CD8-positive, alpha-beta memory T cell (primary cell): ENCODE results near the gene PPP6R3. TPM values are rescaled to one million over a fixed set of nuclear protein-coding genes. Genes with fewer than 3 reads are reported as not detected.

Source experiments
- CTCF ChIA-PET: fragments of 350-600 bp; sonication (Branson Sonifier 250); formaldehyde crosslinking; loops from one replicate; lab custom pipeline; 2021; ENCODE audit warnings: antibody characterized with exemption; lab: Charles Lee
- POLR2A ChIA-PET: fragments of 350-600 bp; sonication (Branson Sonifier 250); formaldehyde crosslinking; loops from one replicate; lab custom pipeline; 2021; ENCODE audit warnings: antibody characterized with exemption; lab: Charles Lee
- DNase-seq, 5 donors: peaks; one replicate each; pipeline versions ENCODE4 v3.0.0 to v3.0.0-alpha.2; 2020 to 2022; ENCODE audit warnings: mixed read lengths in 1 of 5
- H3K27ac ChIP-seq: one replicate; pipeline ENCODE4 v1.7.0; 2013; ENCODE audit warnings: low read depth, mild to moderate bottlenecking, low read length, moderate library complexity
- H3K27me3 ChIP-seq: 2 replicates; pipeline ENCODE4 v1.7.0; 2013; ENCODE audit warnings: low read length, mild to moderate bottlenecking; ENCODE audit not compliant: insufficient read depth, poor library complexity, severe bottlenecking
- H3K36me3 ChIP-seq: 2 replicates; pipeline ENCODE4 v1.7.0; 2013; ENCODE audit warnings: mild to moderate bottlenecking, low read length, moderate library complexity; ENCODE audit not compliant: insufficient read depth
- H3K4me1 ChIP-seq: 2 replicates; pipeline ENCODE4 v1.7.0; 2013; ENCODE audit warnings: mild to moderate bottlenecking, low read length, moderate library complexity; ENCODE audit not compliant: insufficient read depth
- H3K4me3 ChIP-seq: 2 replicates; pipeline ENCODE4 v1.7.0; 2013; ENCODE audit warnings: mild to moderate bottlenecking, low read length
- H3K9me3 ChIP-seq: 2 replicates; pipeline ENCODE4 v1.7.0; 2013; ENCODE audit warnings: mild to moderate bottlenecking, low read length
- H3K27ac Mint-ChIP-seq, 8 donors: one replicate each; pipeline ENCODE4 v1.8.0; 2020 to 2021; ENCODE audit warnings: mixed read lengths in 8 of 8, mild to moderate bottlenecking in 6 of 8, inconsistent platforms in 3 of 8, moderate library complexity in 3 of 8
- H3K27me3 Mint-ChIP-seq, 2 donors: one replicate each; pipeline ENCODE4 v1.8.0; 2020 to 2021; ENCODE audit warnings: mixed read lengths in 2 of 2, mild to moderate bottlenecking in 1 of 2, moderate library complexity in 1 of 2
- H3K36me3 Mint-ChIP-seq, 3 donors: one replicate each; pipeline ENCODE4 v1.8.0; 2020 to 2021; ENCODE audit warnings: mixed read lengths in 3 of 3, inconsistent platforms in 1 of 3, mild to moderate bottlenecking in 1 of 3
- H3K4me1 Mint-ChIP-seq, 3 donors: one replicate each; pipeline ENCODE4 v1.8.0; 2020 to 2021; ENCODE audit warnings: mixed read lengths in 3 of 3, inconsistent platforms in 1 of 3, mild to moderate bottlenecking in 1 of 3
- H3K4me3 Mint-ChIP-seq, 7 donors: one replicate each; pipeline ENCODE4 v1.8.0; 2020 to 2021; ENCODE audit warnings: mixed read lengths in 7 of 7, mild to moderate bottlenecking in 6 of 7, moderate library complexity in 4 of 7, inconsistent platforms in 2 of 7
- H3K9me3 Mint-ChIP-seq, 5 donors: one replicate each; pipeline ENCODE4 v1.8.0; 2020 to 2022; ENCODE audit warnings: mixed read lengths in 5 of 5, mild to moderate bottlenecking in 3 of 5, moderate library complexity in 2 of 5, inconsistent platforms in 1 of 5
- polyA plus RNA-seq: library from polyadenylated mRNA; unstranded; fragments of 300-500 nt; fragmentation: Illumina TruSeq; gene quantifications from one replicate; pipeline ENCODE4 v1.2.3, GENCODE V29; 2021
- total RNA-seq, 2 experiments: library from RNA; stranded (reverse); gene quantifications; one replicate each; pipeline ENCODE4 v1.2.3, GENCODE V29; 2021

Gene PPP6R3
- total and polyA plus RNA-seq, 3 experiments from 2014 or later = 49.3 to 119 (median 118) TPM

GRCh38 chr11:68518191-68518590 lies 57.6 kb downstream of the PPP6R3 start:
- peaks cover 31% of the 10 kb centered on the region for H3K36me3 ChIP-seq
- ChIA-PET CTCF (no interaction called here), POLR2A (interaction anchor here (1.0 kb wide), 1 partner anchor 58 kb away, joined by 3 read pairs; the partner anchor contains the start of gene PPP6R3)
- H3K9me3 ChIP-seq = no peaks in the 10 kb centered on the region
- DNase-seq = no peak
- H3K4me3 Mint-ChIP-seq = no peak overlapping the region
- H3K27me3 ChIP-seq = no peaks in the 10 kb centered on the region
- no peak overlapping the region for H3K27ac ChIP-seq
- no peak overlapping the region for H3K4me3 ChIP-seq
- H3K9me3 Mint-ChIP-seq = no peaks in the 10 kb centered on the region
- H3K27ac Mint-ChIP-seq = peak overlapping the region in 1 of 8 donors; percentile 44
- peaks cover 6% of the 10 kb centered on the region for H3K4me1 ChIP-seq
- H3K4me1 Mint-ChIP-seq = peaks cover 54 to 85% (median 78%) of the 10 kb centered on the region in 3 donors
- no peaks in the 10 kb centered on the region for H3K27me3 Mint-ChIP-seq
- peaks cover 0 to 86% (median 17%) of the 10 kb centered on the region in 3 donors for H3K36me3 Mint-ChIP-seq

- ChIA-PET POLR2A (interaction anchor here (0.6 kb wide), 1 partner anchor 67 kb away, joined by 4 read pairs; no protein-coding TSS in a partner anchor), CTCF (no interaction called here)
- no peaks in the 10 kb centered on the region for H3K9me3 Mint-ChIP-seq
- no peaks in the 10 kb centered on the region for H3K27me3 ChIP-seq
- peaks cover 45% of the 10 kb centered on the region for H3K36me3 ChIP-seq
- no peaks in the 10 kb centered on the region for H3K27me3 Mint-ChIP-seq
- peaks cover 0 to 90% (median 22%) of the 10 kb centered on the region in 3 donors for H3K36me3 Mint-ChIP-seq
- no peak overlapping the region for H3K4me3 ChIP-seq
- DNase-seq = no peak
- H3K9me3 ChIP-seq = no peaks in the 10 kb centered on the region
- H3K4me3 Mint-ChIP-seq = no peak overlapping the region
- peaks cover 28% of the 10 kb centered on the region for H3K4me1 ChIP-seq
- peaks cover 59 to 90% (median 83%) of the 10 kb centered on the region in 3 donors for H3K4me1 Mint-ChIP-seq
- no peak overlapping the region for H3K27ac ChIP-seq
- peak overlapping the region in 2 of 8 donors; percentile 22 to 24 for H3K27ac Mint-ChIP-seq
Measured at GRCh38 chr11:68521969-68522652, 61.6 kb downstream of the PPP6R3 start.

GRCh38 chr11:68523033-68523432 lies 62.5 kb downstream of the PPP6R3 start:
- peaks cover 37% of the 10 kb centered on the region for H3K4me1 ChIP-seq
- Mint-ChIP-seq H3K27ac (peak overlapping the region in 5 of 8 donors; percentile 41 to 74 (median 59)), H3K4me3 (no peak overlapping the region), H3K27me3 (no peaks in the 10 kb centered on the region), H3K9me3 (no peaks in the 10 kb centered on the region), H3K36me3 (peaks cover 0 to 94% (median 25%) of the 10 kb centered on the region in 3 donors), H3K4me1 (peaks cover 63 to 90% (median 87%) of the 10 kb centered on the region in 3 donors)
- no peaks in the 10 kb centered on the region for H3K27me3 ChIP-seq
- H3K4me3 ChIP-seq = no peak overlapping the region
- H3K36me3 ChIP-seq = peaks cover 50% of the 10 kb centered on the region
- no peak for DNase-seq
- H3K27ac ChIP-seq = no peak overlapping the region
- POLR2A ChIA-PET = no interaction called here
- no peaks in the 10 kb centered on the region for H3K9me3 ChIP-seq
- CTCF ChIA-PET = interaction anchor here (0.8 kb wide), 1 partner anchor 63 kb away, joined by 3 read pairs; no protein-coding TSS in a partner anchor

GRCh38 chr11:68523743-68524142 lies 63.2 kb downstream of the PPP6R3 start:
- H3K27ac ChIP-seq = no peak overlapping the region
- H3K36me3 ChIP-seq = peaks cover 50% of the 10 kb centered on the region
- POLR2A ChIA-PET = interaction anchor here (0.5 kb wide), 1 partner anchor 35 kb away, joined by 3 read pairs; no protein-coding TSS in a partner anchor
- CTCF ChIA-PET = no interaction called here
- peaks cover 44% of the 10 kb centered on the region for H3K4me1 ChIP-seq
- H3K4me3 Mint-ChIP-seq = no peak overlapping the region
- no peaks in the 10 kb centered on the region for H3K27me3 ChIP-seq
- H3K4me3 ChIP-seq = no peak overlapping the region
- peaks cover 0 to 96% (median 25%) of the 10 kb centered on the region in 3 donors for H3K36me3 Mint-ChIP-seq
- H3K27me3 Mint-ChIP-seq = no peaks in the 10 kb centered on the region
- peak overlapping the region in 7 of 8 donors; percentile 4 to 89 (median 40) for H3K27ac Mint-ChIP-seq
- H3K4me1 Mint-ChIP-seq = peaks cover 64 to 90% (median 87%) of the 10 kb centered on the region in 3 donors
- no peaks in the 10 kb centered on the region for H3K9me3 ChIP-seq
- no peaks in the 10 kb centered on the region for H3K9me3 Mint-ChIP-seq
- no peak for DNase-seq

GRCh38 chr11:68524213-68524612 lies 63.7 kb downstream of the PPP6R3 start:
- peaks cover 62 to 89% (median 86%) of the 10 kb centered on the region in 3 donors for H3K4me1 Mint-ChIP-seq
- DNase-seq = no peak
- Histone ChIP-seq H3K4me1 (peaks cover 47% of the 10 kb centered on the region), H3K4me3 (no peak overlapping the region), H3K27ac (no peak overlapping the region), H3K36me3 (peaks cover 50% of the 10 kb centered on the region), H3K9me3 (no peaks in the 10 kb centered on the region), H3K27me3 (no peaks in the 10 kb centered on the region)
- H3K27me3 Mint-ChIP-seq = no peaks in the 10 kb centered on the region
- POLR2A ChIA-PET = interaction anchor here (0.5 kb wide), 1 partner anchor 36 kb away, joined by 3 read pairs; no protein-coding TSS in a partner anchor
- no peaks in the 10 kb centered on the region for H3K9me3 Mint-ChIP-seq
- peaks cover 0 to 95% (median 27%) of the 10 kb centered on the region in 3 donors for H3K36me3 Mint-ChIP-seq
- CTCF ChIA-PET = no interaction called here
- H3K27ac Mint-ChIP-seq = peak overlapping the region; percentile 4 to 89 (median 41)
- H3K4me3 Mint-ChIP-seq = no peak overlapping the region

- H3K27me3 ChIP-seq = no peaks in the 10 kb centered on the region
- Mint-ChIP-seq H3K27ac (peak overlapping the region in 7 of 8 donors; percentile 1 to 77 (median 28)), H3K27me3 (no peaks in the 10 kb centered on the region), H3K4me3 (no peak overlapping the region), H3K9me3 (no peaks in the 10 kb centered on the region), H3K4me1 (peaks cover 64 to 91% (median 89%) of the 10 kb centered on the region in 3 donors), H3K36me3 (peaks cover 0 to 95% (median 26%) of the 10 kb centered on the region in 3 donors)
- H3K9me3 ChIP-seq = no peaks in the 10 kb centered on the region
- H3K36me3 ChIP-seq = peaks cover 50% of the 10 kb centered on the region
- DNase-seq = no peak
- peaks cover 47% of the 10 kb centered on the region for H3K4me1 ChIP-seq
- ChIA-PET CTCF (no interaction called here), POLR2A (no interaction called here)
- no peak overlapping the region for H3K4me3 ChIP-seq
- H3K27ac ChIP-seq = no peak overlapping the region
Measured at GRCh38 chr11:68524681-68525080, 64.1 kb downstream of the PPP6R3 start.

- peaks cover 0 to 93% (median 22%) of the 10 kb centered on the region in 3 donors for H3K36me3 Mint-ChIP-seq
- ChIA-PET CTCF (interaction anchor here (0.9 to 1.0 kb wide), 2 partner anchors 21 to 59 kb away, joined by 3 read pairs; no protein-coding TSS in a partner anchor), POLR2A (no interaction called here)
- Histone ChIP-seq H3K27me3 (no peaks in the 10 kb centered on the region), H3K4me1 (peaks cover 47% of the 10 kb centered on the region), H3K4me3 (no peak overlapping the region), H3K9me3 (no peaks in the 10 kb centered on the region), H3K36me3 (peaks cover 46% of the 10 kb centered on the region), H3K27ac (no peak overlapping the region)
- peaks cover 68 to 95% (median 93%) of the 10 kb centered on the region in 3 donors for H3K4me1 Mint-ChIP-seq
- H3K4me3 Mint-ChIP-seq = no peak overlapping the region
- peak overlapping the region in 5 of 8 donors; percentile 14 to 64 (median 28) for H3K27ac Mint-ChIP-seq
- no peaks in the 10 kb centered on the region for H3K27me3 Mint-ChIP-seq
- H3K9me3 Mint-ChIP-seq = no peaks in the 10 kb centered on the region
- no peak for DNase-seq
Measured at GRCh38 chr11:68525336-68525735, 64.8 kb downstream of the PPP6R3 start.

- H3K36me3 Mint-ChIP-seq = peaks cover 0 to 92% (median 20%) of the 10 kb centered on the region in 3 donors
- peak overlapping the region in 4 of 8 donors; percentile 19 to 77 (median 46) for H3K27ac Mint-ChIP-seq
- no peaks in the 10 kb centered on the region for H3K27me3 Mint-ChIP-seq
- H3K4me1 Mint-ChIP-seq = peaks cover 70 to 97% (median 95%) of the 10 kb centered on the region in 3 donors
- Histone ChIP-seq H3K9me3 (no peaks in the 10 kb centered on the region), H3K27me3 (no peaks in the 10 kb centered on the region), H3K4me3 (no peak overlapping the region), H3K4me1 (peaks cover 47% of the 10 kb centered on the region), H3K36me3 (peaks cover 40% of the 10 kb centered on the region), H3K27ac (no peak overlapping the region)
- H3K9me3 Mint-ChIP-seq = no peaks in the 10 kb centered on the region
- peak overlapping the region in 1 of 7 donors; percentile 5 for H3K4me3 Mint-ChIP-seq
- ChIA-PET CTCF (interaction anchor here (0.9 to 1.0 kb wide), 2 partner anchors 21 to 58 kb away, joined by 3 read pairs; no protein-coding TSS in a partner anchor), POLR2A (no interaction called here)
- no peak for DNase-seq
Measured at GRCh38 chr11:68525930-68526329, 65.4 kb downstream of the PPP6R3 start.
